Peyer's patch (tissue), 4 donors: ENCODE data around the gene PPOX. TPM values are rescaled to one million over a fixed set of nuclear protein-coding genes. Genes with fewer than 3 reads are reported as not detected.

ENCODE experiments used
- DNase-seq, 3 donors: peaks; one replicate each; pipeline ENCODE4 v3.0.0-alpha.2; 2017 to 2019
- H3K27ac ChIP-seq, 4 donors: fragments of 200-600 bp; sonication (generic); one replicate each; pipeline ENCODE4 v1.5.1; 2016 to 2019
- H3K27me3 ChIP-seq, 2 donors: fragments of 200-600 bp; sonication (generic); one replicate each; pipeline ENCODE4 v1.5.1; 2019
- H3K36me3 ChIP-seq, 3 donors: fragments of 200-600 bp; sonication (generic); one replicate each; pipeline ENCODE4 v1.5.1; 2016 to 2019
- H3K4me1 ChIP-seq, 4 donors: fragments of 200-600 bp; sonication (generic); one replicate each; pipeline ENCODE4 v1.5.1; 2016 to 2019
- H3K4me3 ChIP-seq, 4 donors: fragments of 200-600 bp; sonication (generic); 1 replicate in 3 of 4; 2 replicates in 1 of 4; pipeline ENCODE4 v1.5.1; 2016 to 2019; ENCODE audit warnings: mild to moderate bottlenecking in 1 of 4
- H3K9me3 ChIP-seq, 4 donors: fragments of 200-600 bp; sonication (generic); one replicate each; pipeline ENCODE4 v1.5.1; 2016 to 2019; ENCODE audit warnings: mild to moderate bottlenecking in 1 of 4
- POLR2A ChIP-seq, 2 donors: fragments of 450-650 bp; IDR thresholded peaks; one replicate each; pipeline ENCODE4 v1.5.1; 2017; ENCODE audit warnings: antibody characterized with exemption in 2 of 2, mild to moderate bottlenecking in 2 of 2, moderate library complexity in 2 of 2
- total RNA-seq, 4 donors: library from RNA; depleted of rRNA; stranded (reverse); fragments of >200 nt; gene quantifications; one replicate each; pipeline ENCODE4 v1.1.0, GENCODE V29; 2016
- TF ChIP-seq, protein P1 (sequence below), 6 experiments: fragments of 450-650 bp in 4 of 6; fragments of 200-600 bp in 2 of 6; sonication (generic) in 1 of 6; IDR thresholded peaks; one replicate each; pipeline ENCODE4 v1.5.1; 2017 to 2019; ENCODE audit warnings: antibody characterized with exemption in 6 of 6, mild to moderate bottlenecking in 3 of 6, moderate library complexity in 1 of 6

Gene PPOX
- total RNA-seq, 4 donors from 2014 or later: 9.5 to 38.0 (median 20.9) TPM

DNA sequence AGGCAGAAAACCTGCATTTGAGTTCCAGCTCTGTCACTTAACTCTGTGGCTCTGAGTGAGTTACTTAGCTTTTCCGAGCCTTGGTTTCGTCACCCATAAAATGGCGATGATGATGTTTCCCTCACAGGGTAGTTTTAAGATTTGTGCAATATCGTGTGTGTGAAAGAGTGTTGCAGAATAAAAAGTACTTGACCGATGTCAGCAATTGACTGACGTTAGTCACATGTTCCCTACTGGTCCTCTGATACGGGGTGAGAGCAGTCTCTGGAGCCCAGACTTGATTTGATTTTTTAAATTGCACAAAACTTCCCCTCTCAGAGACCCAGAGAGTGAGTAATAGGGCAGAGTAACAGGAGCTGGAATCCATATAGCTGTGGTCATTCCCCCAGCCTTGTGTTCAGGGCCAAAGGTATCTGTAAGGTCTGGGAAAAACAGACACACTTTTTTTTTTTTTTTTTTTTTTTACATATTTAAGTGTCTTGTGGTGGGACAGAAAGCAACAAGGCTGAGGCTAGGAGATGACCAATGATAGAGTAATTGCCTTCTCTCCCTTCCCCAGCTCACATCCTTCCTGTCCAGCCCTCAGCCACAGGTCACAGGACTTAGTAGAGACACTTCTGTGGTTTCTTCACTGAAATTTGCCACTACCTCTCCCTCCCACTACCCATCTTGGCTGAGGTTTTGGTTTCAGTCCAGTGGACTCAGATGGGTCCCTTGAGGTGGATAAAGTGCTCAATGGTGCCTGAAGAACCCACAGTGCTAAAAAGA is 50.9 kb downstream of the PPOX start:
- H3K9me3 ChIP-seq: no peaks in the 10 kb centered on the region
- H3K27me3 ChIP-seq: no peaks in the 10 kb centered on the region
- peaks cover 0 to 26% (median 0%) of the 10 kb centered on the region in 3 donors for H3K36me3 ChIP-seq
- peak overlapping the region in 2 of 4 donors; percentile 19 to 26 for H3K4me3 ChIP-seq
- H3K4me1 ChIP-seq: peaks cover 0 to 15% (median 3%) of the 10 kb centered on the region in 4 donors
- DNase-seq: peak in 1 of 3 donors; percentile 55
- H3K27ac ChIP-seq: peak overlapping the region; percentile 42 to 76 (median 50)
- TF ChIP-seq, protein P1, sequence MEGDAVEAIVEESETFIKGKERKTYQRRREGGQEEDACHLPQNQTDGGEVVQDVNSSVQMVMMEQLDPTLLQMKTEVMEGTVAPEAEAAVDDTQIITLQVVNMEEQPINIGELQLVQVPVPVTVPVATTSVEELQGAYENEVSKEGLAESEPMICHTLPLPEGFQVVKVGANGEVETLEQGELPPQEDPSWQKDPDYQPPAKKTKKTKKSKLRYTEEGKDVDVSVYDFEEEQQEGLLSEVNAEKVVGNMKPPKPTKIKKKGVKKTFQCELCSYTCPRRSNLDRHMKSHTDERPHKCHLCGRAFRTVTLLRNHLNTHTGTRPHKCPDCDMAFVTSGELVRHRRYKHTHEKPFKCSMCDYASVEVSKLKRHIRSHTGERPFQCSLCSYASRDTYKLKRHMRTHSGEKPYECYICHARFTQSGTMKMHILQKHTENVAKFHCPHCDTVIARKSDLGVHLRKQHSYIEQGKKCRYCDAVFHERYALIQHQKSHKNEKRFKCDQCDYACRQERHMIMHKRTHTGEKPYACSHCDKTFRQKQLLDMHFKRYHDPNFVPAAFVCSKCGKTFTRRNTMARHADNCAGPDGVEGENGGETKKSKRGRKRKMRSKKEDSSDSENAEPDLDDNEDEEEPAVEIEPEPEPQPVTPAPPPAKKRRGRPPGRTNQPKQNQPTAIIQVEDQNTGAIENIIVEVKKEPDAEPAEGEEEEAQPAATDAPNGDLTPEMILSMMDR (IDR thresholded peaks at IDR 0.05): no peak
- TF ChIP-seq POLR2A (IDR thresholded peaks at IDR 0.05): peak in 1 of 2 donors; percentile 21

- DNase-seq: no peak
- H3K4me3 ChIP-seq: peak overlapping the region in 1 of 4 donors; percentile 19
Observed at GRCh38 chr1:161217831-161218230, 51.6 kb downstream of the PPOX start.

DNA sequence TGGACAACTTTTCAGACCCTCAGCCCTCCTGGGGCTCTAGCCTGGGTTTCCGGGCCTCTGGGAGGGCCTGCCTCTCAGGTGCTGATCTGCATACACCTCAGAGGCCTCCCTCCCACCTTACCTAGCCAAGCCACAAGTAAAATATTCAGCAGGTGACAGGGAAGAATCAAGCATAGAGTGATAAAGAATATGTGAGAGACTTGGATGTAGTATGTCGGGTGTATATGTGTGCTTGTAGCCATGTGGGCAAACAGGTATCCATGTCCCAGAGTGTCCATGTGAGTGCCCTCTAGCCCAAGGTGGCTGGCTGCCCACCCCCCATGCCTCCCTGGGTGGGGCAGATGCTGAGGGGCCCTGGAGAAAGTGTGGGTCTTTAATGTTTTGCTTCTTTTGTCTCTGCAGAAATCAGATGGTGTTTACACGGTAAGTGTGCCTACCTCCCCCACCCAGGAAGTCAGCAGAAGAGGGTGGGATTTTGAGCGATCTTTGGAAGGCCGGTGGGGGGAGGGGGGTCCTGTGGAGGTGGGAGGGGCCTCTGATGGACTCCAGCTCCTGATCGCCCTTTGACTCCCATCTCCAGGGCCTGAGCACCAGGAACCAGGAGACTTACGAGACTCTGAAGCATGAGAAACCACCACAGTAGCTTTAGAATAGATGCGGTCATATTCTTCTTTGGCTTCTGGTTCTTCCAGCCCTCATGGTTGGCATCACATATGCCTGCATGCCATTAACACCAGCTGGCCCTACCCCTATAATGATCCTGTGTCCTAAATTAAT is 52.3 kb downstream of the PPOX start:
- Histone ChIP-seq H3K27ac (peak overlapping the region in 2 of 4 donors; percentile 58 to 71), H3K27me3 (no peaks in the 10 kb centered on the region), H3K4me1 (peaks cover 0 to 15% (median 3%) of the 10 kb centered on the region in 4 donors), H3K4me3 (no peak overlapping the region), H3K9me3 (no peaks in the 10 kb centered on the region), H3K36me3 (peaks cover 0 to 13% (median 0%) of the 10 kb centered on the region in 3 donors)
- no peak for DNase-seq
- TF ChIP-seq, protein P1 (IDR thresholded peaks at IDR 0.05): no peak
- TF ChIP-seq POLR2A (IDR thresholded peaks at IDR 0.05): no peak

More at GRCh38 chr1:161217831-161218230, 51.6 kb downstream of the PPOX start:
- no peak for TF ChIP-seq POLR2A (IDR thresholded peaks at IDR 0.05)
- TF ChIP-seq, protein P1 (IDR thresholded peaks at IDR 0.05): no peak
- H3K27me3 ChIP-seq: no peaks in the 10 kb centered on the region
- no peaks in the 10 kb centered on the region for H3K9me3 ChIP-seq
- H3K27ac ChIP-seq: peak overlapping the region in 3 of 4 donors; percentile 42 to 71 (median 58)
- peaks cover 0 to 19% (median 0%) of the 10 kb centered on the region in 3 donors for H3K36me3 ChIP-seq
- H3K4me1 ChIP-seq: peaks cover 0 to 15% (median 3%) of the 10 kb centered on the region in 4 donors

- no peak for DNase-seq
- H3K36me3 ChIP-seq: peaks cover 0 to 5% (median 0%) of the 10 kb centered on the region in 3 donors
- no peak overlapping the region for H3K27ac ChIP-seq
- H3K4me1 ChIP-seq: peaks cover 0 to 22% (median 3%) of the 10 kb centered on the region in 4 donors
- H3K9me3 ChIP-seq: no peaks in the 10 kb centered on the region
- H3K27me3 ChIP-seq: no peaks in the 10 kb centered on the region
- no peak overlapping the region for H3K4me3 ChIP-seq
- no peak for TF ChIP-seq POLR2A (IDR thresholded peaks at IDR 0.05)
- TF ChIP-seq, protein P1 (IDR thresholded peaks at IDR 0.05): no peak
Observed at GRCh38 chr1:161219078-161219892, 53.1 kb downstream of the PPOX start.

DNA sequence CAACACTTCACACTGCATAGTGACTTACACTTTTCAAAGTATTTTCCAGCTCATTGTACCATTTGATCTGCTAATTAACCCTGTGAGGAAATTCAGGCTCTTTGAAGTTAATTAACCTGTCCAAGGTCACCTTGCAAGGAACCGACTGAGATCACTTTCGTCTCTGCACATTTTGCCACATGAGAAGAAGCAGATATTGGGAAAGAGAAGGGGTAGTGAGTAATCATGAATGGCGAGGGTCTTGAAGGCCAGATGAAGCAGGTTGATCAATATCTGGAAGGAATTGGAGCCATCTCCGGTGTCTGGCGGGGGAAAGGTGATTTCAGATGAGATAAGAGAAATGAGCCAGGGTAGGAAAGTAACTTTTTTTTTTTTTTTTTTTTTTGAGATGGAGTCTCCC is 53.8 kb downstream of the PPOX start:
- Histone ChIP-seq H3K9me3 (no peaks in the 10 kb centered on the region), H3K27ac (no peak overlapping the region), H3K4me1 (peaks cover 0 to 29% (median 7%) of the 10 kb centered on the region in 4 donors), H3K36me3 (no peaks in the 10 kb centered on the region), H3K4me3 (no peak overlapping the region), H3K27me3 (no peaks in the 10 kb centered on the region)
- no peak for DNase-seq
- TF ChIP-seq, protein P1 (IDR thresholded peaks at IDR 0.05): no peak
- TF ChIP-seq POLR2A (IDR thresholded peaks at IDR 0.05): no peak
